HG02610 (cell line): ENCODE results near the gene SRGAP1.

Experiments
- ATAC-seq: cut with Tn5 transposase; IDR thresholded peaks from one replicate; pipeline ENCODE4 v1.9.1; 2021; ENCODE audit warnings: mild to moderate bottlenecking, moderate library complexity; ENCODE audit not compliant: unreplicated experiment

SRGAP1 gene

DNA sequence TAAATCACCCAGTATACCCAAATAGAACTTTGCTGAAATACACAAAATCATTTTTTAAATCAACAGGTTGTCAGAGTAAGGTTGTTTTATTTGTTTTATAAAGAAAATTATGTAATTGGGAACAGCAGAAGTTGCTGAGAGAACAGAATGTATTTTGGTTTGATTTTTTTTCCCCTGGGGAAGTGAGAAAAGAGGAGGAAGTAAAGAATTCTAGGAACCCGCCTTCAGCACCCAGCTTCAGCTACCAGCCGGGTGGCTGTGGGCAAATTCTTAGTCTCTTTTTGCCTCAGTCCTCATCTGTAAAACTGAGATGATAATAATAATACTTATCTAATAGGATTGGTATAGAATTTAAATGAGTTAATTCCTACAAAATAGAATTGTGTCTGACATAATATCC lies 119.4 kb downstream of the SRGAP1 start:
- no peak for ATAC-seq

DNA sequence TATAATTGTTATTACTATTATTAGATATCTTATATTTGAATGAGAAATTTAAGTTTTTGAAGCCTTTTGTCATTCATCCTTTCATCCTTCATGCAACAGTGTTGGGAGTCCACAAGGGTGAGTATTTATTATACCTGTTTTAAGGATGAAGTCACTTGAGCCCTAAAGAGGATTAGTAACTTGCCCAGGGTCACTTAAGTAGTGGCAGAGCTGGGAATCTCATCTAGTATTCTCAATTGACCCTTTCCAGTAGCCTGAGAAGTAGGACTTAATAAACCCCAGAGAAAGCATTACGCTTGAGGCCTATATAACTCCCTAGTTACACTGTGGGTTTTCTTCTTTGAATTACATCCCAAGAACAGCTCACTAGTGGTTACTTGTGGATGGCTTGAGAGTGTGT lies 119.8 kb downstream of the SRGAP1 start:
- ATAC-seq = no peak

DNA sequence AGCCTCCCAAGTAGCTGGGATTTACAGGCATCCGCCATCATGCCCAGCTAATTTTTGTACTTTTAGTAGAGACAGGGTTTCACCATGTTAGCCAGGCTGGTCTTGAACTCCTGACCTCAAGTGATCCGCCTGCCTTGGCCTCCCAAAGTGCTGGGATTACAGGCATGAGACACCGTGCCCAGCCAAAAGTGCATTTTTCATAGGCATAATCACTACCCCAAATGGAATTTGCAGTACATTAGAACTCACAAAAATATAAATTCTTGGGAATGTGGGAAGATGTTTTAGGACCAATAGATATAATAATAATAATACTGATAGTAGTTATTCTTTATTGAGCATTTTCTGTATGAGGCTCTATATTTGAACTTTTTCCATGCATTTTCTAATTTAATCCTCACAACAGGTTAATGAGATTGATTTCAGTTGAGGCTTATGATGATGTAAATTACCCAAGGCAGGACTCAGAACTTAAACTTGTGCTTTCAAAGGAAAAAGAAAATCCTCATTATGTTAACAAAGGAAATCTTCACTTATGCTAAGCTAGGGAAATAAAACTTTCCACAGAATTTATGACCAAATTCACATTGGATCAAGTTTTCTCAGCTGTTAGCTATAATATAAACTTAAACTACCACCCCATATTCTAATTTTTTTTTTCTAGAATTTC lies 121.6 kb downstream of the SRGAP1 start:
- ATAC-seq = no peak

DNA sequence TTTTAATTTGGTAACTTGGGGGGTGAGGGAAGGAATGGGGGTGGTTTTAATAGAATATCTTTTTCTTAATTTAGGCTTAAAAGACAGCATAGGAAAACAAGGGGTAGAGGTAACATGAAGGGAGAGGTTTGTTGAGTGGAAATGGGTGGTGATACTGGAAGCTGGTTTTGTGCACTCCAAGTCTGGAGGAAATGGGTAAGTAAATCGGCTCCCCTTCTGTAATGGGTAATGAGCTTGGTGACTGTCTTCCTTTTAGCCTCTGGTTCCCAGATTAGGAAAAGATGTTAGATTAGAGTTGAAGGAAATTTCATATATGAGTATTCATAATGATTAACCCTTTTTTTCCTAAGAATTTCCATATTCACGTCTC lies 122.1 kb downstream of the SRGAP1 start:
- no peak for ATAC-seq

DNA sequence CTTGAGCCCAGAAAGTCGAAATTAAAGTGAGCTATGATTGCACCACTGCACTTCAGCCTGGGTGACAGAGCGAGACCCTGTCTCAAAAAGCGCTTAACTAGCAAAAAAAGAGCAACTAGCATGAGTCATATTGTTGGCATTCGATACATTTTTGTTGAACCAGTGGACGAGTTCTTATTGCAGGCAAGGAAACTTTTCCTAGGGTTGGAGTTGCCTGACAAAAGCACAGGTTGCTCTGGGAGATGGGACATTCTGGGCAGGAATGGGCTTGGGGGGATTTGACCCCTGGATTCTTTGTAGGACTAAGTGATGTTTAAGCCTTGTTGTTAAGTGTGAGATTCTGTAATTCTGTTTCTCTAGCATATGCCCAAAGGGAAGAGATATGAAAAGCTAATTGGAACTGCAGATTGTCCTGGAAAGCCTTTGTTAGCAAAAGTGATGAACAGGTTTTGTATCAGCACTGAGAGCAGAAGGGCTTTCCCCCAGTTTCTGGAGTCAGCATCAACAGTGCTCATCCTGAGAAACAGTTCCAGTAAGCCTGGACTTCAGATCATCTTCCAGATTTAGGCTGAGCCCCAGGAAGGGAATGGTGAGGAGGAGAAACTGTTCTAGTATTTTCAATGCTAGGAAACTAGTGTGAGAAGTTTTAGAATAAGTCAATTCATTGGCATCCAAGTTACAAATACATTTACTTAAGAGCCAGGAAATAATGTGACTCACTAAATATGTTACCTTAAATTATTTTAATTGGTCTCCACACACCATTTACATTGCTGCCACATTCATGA lies 123.1 kb downstream of the SRGAP1 start:
- ATAC-seq = no peak

DNA sequence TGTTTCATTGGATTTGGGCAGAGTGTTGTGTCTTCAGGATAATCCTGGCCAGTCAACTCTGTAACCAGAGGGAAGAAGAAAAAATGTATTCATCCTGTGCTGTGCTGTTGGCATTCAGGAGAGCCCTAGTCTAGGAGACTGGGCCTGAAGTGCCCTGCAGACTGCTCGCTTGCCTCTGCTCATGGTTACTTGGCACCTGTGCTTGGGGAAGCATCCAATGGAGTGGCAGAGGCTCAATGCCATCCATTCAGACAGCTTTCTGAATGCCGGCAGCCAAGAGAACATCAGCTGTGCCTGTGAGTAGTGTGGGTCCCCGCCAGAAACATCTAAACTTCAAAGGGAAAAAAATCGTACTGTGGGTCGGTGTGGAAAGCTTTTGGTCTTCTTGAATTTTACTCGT lies 124.2 kb downstream of the SRGAP1 start:
- ATAC-seq = no peak

DNA sequence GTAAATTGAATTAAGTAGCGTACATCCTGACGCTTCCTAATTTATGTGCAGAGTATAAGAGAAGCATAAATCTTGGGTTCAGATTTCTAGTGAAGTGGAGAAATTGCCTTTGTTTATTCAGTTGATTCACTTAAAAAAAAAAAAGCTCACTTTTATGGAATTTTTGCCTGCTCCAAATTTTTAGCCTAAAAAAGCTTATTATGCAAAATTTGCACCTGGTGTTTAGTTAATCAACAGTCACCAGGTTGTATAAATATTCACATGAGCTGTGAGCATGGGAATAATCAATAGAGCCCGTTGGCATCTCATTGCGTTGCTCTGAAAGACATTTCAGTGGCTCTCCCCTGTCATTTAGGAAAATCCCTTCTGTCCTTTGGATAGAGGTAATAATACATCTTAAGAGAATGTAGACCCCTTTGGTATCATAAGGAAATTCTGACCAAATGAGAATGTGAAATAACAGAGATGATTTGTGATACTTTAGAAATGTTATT lies 132.4 kb downstream of the SRGAP1 start:
- ATAC-seq = no peak

DNA sequence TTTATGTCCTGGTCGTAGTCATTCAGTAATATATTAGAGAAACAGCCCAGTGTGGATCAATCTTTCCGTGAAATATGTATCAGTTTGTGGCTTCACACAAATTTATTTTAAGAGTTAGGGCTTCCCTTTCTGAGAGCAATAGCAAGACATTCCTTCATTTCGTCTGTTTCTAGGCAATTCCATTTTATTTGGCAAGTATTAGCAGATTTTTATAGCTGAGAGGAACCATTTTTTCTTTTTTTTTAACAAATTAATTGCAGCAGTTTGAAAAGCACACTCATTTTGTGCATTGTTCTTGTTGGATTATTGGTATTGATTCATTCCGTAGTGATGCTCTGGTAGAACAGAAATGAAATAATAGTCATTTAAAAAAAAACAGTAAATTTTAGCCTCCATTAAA lies 132.9 kb downstream of the SRGAP1 start:
- ATAC-seq = no peak

DNA sequence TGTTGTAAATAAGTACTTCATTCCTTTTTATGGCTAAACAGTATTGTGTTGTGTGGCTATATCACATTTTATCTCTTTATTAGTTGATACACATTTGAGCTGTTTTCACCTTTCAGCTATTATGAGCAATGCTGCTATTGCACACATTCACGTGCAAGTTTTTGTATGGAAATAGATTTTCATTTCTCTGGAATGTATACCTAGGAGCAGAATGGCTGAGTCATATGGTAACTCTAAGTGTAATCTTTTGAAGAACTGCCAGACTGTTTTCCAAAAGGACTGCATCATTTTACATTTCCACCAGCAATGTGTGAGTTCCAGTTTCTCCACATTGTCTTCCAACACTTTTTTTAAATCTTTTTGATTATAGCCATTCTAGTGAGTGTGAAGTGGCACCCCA lies 134.0 kb downstream of the SRGAP1 start:
- ATAC-seq = no peak

DNA sequence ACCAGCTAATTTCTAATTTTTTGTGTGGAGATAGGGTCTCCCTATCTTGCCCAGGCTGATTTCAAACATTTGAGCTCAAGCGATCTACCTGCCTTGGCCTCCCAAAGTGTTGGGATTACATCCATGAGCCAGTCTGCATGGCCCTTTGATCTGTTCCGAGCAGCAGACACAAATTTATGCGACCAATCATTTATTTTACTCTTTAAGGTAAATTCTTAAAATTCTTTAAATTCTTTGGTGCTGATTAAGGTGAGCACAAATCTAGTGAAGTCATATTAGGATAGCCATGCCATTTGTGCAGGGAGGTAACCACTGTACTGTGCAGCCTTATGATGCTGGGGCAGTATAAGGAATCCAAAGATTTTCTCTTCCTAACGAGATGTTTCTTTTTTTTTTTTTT lies 135.7 kb downstream of the SRGAP1 start:
- ATAC-seq = no peak

DNA sequence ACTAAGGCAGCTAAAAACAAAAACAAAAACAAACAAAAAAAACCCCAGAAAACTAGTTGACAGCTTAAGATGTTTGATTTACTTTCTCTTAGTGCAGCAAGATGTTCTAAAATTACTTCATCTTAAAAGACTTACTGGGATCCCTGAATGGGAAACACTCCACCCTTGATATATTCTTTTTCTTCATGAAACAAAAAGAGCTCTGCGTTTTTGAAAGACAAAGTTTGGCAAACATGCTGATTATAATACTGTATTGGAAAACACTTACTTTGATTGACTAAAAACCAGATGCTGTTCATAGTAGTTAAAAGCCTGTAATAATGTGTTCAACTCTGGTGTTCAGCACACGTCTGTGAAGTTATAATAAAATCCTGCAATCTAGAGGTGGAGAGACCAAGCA lies 136.8 kb downstream of the SRGAP1 start:
- ATAC-seq = no peak

DNA sequence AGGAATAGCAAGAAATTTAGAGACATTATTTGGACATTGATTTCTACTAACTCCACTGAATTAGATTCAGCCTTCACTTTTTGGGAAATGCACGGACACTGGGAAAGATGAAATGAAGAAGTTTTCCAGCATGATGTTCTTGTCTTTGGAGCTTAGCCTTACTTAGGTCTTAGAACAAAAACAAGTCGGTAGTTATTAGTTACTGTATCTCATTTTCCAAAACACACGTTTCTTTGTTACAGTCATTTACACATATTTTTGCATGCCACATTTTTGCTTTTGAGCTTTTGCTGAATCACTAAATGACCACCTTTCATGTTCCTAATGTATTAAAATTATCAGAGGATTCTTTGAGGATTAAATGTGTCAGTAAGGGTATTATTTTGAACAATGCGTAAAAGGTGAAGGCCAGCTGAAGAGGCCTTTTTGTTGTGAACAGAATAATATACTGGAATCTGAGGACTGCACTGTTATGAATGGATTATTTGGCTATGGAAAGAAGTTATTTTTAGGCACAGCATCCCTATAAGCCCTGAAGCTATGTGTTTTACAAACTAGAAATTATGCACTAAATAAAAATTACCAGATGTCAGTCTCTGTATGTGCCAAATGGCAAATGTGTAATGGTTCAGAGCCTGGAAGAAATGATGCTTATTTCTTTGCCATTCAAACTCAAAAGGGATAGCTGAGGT lies 138.2 kb downstream of the SRGAP1 start:
- ATAC-seq = no peak

DNA sequence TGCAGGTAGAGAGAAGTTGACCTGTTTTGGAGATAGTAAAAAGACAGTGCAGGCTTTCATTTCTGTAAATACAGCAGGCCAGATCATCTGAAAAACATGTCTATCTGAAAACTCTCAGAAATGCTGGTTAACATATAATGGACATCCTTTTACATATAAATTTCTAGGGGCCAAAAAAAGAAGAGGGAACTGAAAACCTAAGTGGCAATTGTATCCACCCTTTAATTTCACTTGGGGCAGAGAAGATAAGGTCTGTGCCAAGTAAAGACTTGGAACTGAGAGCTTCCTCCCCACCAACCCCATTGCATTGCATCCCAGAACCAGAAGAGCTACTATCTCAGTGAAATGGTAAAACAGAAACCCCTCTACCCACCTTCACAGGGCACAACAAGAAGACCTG lies 141.0 kb downstream of the SRGAP1 start:
- ATAC-seq = no peak

DNA sequence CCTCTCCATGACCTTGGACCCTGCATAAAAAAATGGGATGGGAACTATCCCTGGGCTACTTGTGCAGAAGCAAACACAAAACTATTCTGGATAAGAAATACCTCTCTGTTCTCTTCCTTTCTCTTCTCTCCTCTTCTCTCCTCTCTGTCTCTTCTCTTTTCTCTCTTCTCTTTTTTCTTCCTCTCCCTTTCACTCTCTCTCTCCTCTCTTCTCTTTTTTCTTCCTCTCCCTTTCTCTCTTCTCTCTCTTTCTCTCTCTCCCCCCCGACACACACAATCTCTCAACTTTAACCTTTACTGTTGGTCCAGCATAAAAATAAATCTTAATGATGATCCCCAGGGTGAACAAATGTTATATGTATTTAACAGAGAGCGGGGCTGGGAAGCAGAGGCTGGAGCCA lies 141.4 kb downstream of the SRGAP1 start:
- no peak for ATAC-seq

DNA sequence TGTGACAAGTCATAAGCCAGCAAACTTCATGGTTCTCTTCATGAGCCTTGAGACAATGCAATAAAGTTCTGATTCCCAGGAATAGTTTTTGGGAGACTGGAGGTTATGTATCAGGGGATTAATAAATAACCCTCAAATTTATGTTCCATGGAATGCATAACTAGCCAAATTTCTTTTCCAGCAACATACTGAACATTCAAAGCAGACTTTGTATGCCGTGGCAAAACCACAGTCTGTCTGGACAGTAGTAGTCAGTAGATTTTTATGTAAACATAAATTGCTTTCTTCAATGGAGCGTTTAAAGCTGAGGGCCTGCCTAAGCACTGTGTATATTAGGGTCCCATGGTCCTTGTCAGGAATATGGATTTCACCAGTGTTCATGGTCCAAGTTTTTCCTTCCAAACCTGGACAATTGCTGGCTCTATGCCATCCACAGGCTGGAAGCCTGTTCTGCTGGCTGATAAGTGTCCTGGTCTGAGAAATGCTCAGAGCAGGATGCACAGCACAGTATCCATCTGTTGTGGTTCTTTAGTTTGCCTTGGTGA lies 144.9 kb downstream of the SRGAP1 start:
- ATAC-seq = no peak

DNA sequence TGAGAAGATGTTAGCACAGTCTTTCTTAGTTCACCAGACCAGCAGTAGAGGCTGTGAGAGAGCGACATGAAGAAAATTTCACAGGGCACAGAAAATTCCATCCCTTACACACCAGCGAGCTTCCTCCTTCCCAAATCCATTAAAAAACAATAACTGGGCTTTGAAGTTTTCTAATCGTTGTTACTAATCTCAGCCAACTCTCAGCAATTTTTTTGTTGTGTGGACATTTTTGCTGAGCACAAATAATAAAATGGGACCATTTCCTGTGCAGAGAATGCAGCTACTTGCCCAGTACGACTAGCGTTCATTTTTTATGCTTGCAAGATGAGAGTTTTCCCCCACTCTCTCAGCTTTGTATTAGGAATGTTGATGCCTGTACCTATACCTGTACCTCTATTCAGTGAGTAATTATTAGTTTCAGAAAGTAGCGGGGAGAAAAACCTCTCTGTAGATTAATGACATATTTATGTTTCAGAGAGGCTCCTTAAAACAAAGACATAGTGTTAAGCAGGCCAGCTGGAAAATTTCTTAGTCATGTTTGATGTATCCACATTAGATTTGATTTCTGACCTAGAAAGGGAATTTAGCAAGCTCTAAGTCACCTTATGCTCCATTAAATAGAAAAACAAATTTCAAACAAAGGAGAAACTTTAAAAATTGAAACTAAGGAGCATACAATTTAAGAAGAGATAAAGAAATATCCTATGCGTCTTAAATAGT lies 146.5 kb downstream of the SRGAP1 start:
- no peak for ATAC-seq

DNA sequence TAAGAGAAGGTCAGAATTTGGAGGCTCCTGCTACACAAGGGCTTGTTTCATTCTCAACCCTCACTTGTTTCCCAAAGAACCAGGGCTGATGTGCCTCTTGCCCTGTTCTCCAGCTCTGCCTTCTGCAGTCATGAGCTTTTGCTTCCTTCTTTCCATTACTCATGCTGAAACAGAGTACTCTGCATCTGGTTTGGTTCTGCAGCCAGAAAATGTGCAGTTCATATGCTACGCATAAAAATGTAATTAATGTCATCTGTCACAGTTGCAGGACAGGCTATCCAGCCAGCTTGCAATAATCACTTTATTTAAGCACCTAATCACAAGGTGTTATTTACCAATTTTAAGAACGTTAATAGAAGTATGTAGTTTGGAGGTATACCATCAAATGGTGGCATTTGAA lies 150.2 kb downstream of the SRGAP1 start:
- no peak for ATAC-seq

DNA sequence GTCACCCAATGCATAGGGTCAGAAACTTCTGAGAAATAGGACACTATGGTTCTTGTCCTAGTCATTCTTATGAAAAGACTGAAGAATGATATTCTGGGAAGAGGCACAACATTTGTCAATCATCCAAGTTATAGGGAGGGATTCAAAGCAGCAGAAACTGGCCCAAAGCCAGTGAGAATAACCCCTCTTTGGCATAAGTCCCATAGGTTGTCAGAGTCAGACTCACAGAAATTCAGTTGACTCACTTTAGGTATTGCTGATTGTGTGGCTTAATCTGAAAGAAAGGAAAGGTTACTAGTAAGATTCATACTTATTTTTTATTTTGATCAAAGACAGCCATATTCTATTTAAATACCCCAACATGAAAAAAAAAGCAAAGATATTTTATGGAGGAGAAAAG lies 151.0 kb downstream of the SRGAP1 start:
- no peak for ATAC-seq

DNA sequence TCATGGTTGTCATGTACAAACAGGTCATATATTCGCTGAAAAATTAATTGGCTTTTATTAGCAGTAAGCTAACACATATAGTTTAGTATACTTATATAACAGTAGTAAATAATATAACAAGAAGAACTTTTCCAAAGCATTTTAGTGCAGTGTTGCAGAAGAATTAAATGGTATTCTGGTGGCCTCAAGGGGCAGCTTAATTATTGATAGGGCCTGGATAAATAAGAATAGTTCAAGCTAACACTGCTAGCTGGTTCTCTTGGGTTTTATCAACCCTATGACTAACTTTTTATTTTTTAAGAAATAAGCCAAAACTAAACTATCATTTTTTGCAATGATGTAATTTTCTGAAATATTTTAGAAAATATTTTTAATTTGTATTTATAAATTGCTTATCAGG lies 152.1 kb downstream of the SRGAP1 start:
- no peak for ATAC-seq

DNA sequence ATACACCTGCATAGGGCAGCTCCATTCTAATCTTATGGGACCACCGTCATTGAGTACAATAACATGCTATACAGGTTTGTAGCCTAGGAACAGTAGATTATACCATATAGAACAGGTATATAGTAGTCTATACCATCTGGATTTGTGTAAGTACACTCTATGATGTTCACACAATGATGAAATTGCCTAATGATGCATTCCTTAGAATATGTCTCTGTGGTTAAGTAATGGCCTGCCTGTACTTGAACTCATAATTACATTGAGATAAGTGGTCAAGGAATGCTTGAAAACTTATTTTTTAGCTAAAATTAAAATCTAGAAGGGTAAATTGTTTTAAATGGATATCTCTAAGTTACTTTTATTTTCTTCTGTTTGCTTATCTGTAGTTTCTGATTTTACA lies 152.7 kb downstream of the SRGAP1 start:
- ATAC-seq = no peak

DNA sequence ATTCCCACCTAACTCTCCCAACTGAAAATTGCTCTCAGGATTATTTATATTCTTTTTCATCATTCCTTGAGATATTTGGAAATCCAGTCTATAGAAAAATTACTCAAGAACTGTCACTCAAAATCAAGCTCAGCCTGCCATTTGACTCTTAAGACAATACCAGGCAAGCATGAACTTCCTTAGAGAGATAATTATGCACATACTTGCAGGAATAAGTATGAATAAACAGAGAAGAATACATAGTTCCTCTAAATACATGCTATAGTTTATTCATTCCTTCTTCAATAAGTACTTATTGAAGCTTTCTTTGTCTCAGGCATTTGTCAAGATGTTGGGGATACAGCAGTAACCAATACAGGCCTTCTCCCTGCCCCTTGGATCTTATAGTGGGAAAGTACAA lies 154.1 kb downstream of the SRGAP1 start:
- no peak for ATAC-seq
